ENCODE data around the gene GKN2.

GRCh38 chr2:69001879-69002278, 49.2 kb upstream of the GKN2 start:
- TF ChIP-seq HDAC2 (IDR thresholded peaks at IDR 0.05): no peak
- no peak for TF ChIP-seq MAFF (IDR thresholded peaks at IDR 0.05; ENCODE audit: low read length)
- TF ChIP-seq MAX (CRISPR knock-in tag; IDR thresholded peaks at IDR 0.05): no peak
- TF ChIP-seq, protein P1, sequence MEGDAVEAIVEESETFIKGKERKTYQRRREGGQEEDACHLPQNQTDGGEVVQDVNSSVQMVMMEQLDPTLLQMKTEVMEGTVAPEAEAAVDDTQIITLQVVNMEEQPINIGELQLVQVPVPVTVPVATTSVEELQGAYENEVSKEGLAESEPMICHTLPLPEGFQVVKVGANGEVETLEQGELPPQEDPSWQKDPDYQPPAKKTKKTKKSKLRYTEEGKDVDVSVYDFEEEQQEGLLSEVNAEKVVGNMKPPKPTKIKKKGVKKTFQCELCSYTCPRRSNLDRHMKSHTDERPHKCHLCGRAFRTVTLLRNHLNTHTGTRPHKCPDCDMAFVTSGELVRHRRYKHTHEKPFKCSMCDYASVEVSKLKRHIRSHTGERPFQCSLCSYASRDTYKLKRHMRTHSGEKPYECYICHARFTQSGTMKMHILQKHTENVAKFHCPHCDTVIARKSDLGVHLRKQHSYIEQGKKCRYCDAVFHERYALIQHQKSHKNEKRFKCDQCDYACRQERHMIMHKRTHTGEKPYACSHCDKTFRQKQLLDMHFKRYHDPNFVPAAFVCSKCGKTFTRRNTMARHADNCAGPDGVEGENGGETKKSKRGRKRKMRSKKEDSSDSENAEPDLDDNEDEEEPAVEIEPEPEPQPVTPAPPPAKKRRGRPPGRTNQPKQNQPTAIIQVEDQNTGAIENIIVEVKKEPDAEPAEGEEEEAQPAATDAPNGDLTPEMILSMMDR (IDR thresholded peaks at IDR 0.05 in 2 of 3, conservative IDR thresholded peaks at IDR 0.05 in 1 of 3; ENCODE audit: insufficient read depth in 2 of 3, low read depth in 1 of 3, low read length in 3 of 3): no peak

Measured in K562 (cell line).